ENCODE results near the gene GUSB. TPM values are rescaled to one million over a fixed set of nuclear protein-coding genes. Genes with fewer than 3 reads are reported as not detected.
A peak's percentile ranks its signal among the peaks of the same experiment; 100 is the strongest.

GUSB gene
- total RNA-seq, 6 donors from 2014 or later, result 47.7 to 91.4 (median 66.8) TPM

DNA sequence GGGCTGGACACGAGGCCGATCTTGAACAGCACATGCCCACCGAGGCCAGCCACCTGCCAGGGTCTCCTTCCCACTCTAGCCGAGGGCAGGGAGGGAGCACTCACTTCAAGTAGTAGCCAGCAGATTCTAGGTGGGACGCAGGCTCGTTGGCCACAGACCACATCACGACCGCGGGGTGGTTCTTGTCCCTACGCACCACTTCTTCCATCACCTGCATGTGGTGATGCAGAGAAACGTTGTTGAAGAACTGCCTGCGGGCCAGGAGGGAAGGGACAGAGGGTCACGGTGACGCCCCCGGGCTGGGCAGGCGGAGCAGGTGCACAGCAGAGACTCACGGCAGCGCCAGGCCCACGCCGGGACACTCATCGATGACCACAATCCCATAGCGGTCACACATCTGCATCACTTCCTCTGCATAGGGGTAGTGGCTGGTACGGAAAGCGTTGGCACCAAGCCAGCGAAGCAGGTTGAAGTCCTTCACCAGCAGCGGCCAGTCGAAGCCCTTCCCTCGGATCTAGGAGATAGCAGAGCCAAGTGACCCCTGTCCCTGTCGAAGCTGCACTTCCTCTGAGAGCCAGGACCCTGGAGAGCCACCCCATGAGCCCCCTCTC lies 7.7 kb downstream of the GUSB start:
- ATAC-seq (ENCODE audit: low FRiP score in 2 of 2), result no peak
- Histone ChIP-seq H3K27me3 (no peaks in the 10 kb centered on the region), H3K4me3 (no peak overlapping the region), H3K4me1 (peaks cover 0 to under 1% (median 0%) of the 10 kb centered on the region in 4 donors), H3K36me3 (peaks cover 26 to 98% (median 77%) of the 10 kb centered on the region in 4 donors), H3K27ac (no peak overlapping the region), H3K9me3 (no peaks in the 10 kb centered on the region)
- 89 to 92% methylated on average over 11 to 28 of the region's 29 CpGs for WGBS, 2 donors
- TF ChIP-seq CTCF (IDR thresholded peaks at IDR 0.05) (no peak), POLR2A (IDR thresholded peaks at IDR 0.05) (no peak), EP300 (IDR thresholded peaks at IDR 0.05) (no peak), POLR2AphosphoS5 (IDR thresholded peaks at IDR 0.05) (no peak)
- peak in 1 of 2 donors; percentile 75 for DNase-seq

DNA sequence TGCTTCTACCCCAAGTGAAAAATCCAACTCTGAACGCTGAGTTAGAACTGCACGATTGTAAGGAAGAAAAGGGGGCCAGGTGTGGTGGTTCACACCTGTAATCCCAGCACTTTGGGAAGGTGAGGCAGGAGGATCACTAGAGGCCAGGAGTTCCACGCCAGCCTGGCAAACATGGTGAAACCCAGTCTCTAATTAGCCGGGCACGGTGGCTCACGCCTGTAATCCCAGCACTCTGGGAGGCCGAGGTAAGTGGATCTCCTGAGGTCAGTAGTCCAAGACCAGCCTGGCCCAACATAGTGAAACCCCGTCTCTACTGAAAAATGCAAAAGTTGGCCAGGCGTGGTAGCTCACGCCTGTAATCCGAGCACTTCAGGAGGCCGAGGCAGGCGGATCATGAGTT lies 9.0 kb downstream of the GUSB start:
- H3K4me3 ChIP-seq, result no peak overlapping the region
- H3K4me1 ChIP-seq, result no peaks in the 10 kb centered on the region
- peaks cover 32 to 99% (median 84%) of the 10 kb centered on the region in 4 donors for H3K36me3 ChIP-seq
- no peaks in the 10 kb centered on the region for H3K9me3 ChIP-seq
- no peaks in the 10 kb centered on the region for H3K27me3 ChIP-seq
- 95 to 98% methylated on average over 10 to 13 of the region's 13 CpGs for WGBS, 2 donors
- TF ChIP-seq POLR2A (IDR thresholded peaks at IDR 0.05) (no peak), CTCF (IDR thresholded peaks at IDR 0.05) (no peak), EP300 (IDR thresholded peaks at IDR 0.05) (no peak), POLR2AphosphoS5 (IDR thresholded peaks at IDR 0.05) (no peak)
- H3K27ac ChIP-seq, result no peak overlapping the region
- DNase-seq (no peak), ATAC-seq (ENCODE audit: low FRiP score in 2 of 2) (no peak)

DNA sequence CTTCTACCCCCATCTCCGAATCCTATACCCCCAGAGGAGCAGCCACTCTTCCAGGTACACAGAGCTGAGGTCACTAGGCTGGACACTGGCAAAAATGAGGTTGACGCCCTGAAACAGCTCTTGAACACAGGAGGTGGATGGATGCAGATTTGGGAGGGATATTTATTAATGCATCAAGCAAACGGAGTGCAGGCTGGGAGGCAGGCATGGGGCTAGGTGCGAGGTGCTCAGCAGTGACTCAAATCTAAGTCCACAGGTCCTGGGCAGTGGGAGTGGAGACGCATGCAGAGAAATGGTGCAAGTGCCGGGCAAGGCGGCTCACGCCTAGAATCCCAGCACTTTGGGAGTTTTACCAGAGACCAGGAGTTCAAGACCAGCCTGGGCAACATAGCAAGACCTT lies 11.0 kb downstream of the GUSB start:
- TF ChIP-seq CTCF (IDR thresholded peaks at IDR 0.05), result no peak
- TF ChIP-seq EP300 (IDR thresholded peaks at IDR 0.05), result no peak
- no peak for TF ChIP-seq POLR2AphosphoS5 (IDR thresholded peaks at IDR 0.05)
- TF ChIP-seq POLR2A (IDR thresholded peaks at IDR 0.05), result no peak
- Histone ChIP-seq H3K4me1 (no peaks in the 10 kb centered on the region), H3K27ac (no peak overlapping the region), H3K36me3 (peaks cover 39 to 100% (median 94%) of the 10 kb centered on the region in 4 donors), H3K4me3 (no peak overlapping the region), H3K9me3 (no peaks in the 10 kb centered on the region), H3K27me3 (no peaks in the 10 kb centered on the region)
- WGBS, 2 donors, result 94 to 97% methylated on average over 8 of the region's 8 CpGs
- ATAC-seq (ENCODE audit: low FRiP score in 2 of 2) (no peak), DNase-seq (no peak)

GRCh38 chr7:65968256-65969185 lies 13.5 kb downstream of the GUSB start:
- TF ChIP-seq CTCF (IDR thresholded peaks at IDR 0.05), result no peak
- no peak for TF ChIP-seq POLR2A (IDR thresholded peaks at IDR 0.05)
- no peak for TF ChIP-seq POLR2AphosphoS5 (IDR thresholded peaks at IDR 0.05)
- no peak for TF ChIP-seq EP300 (IDR thresholded peaks at IDR 0.05)
- H3K36me3 ChIP-seq, result peaks cover 29 to 100% (median 89%) of the 10 kb centered on the region in 4 donors
- H3K27ac ChIP-seq, result no peak overlapping the region
- no peak overlapping the region for H3K4me3 ChIP-seq
- WGBS, 2 donors, result 94 to 97% methylated on average over 26 of the region's 26 CpGs
- ATAC-seq (ENCODE audit: low FRiP score in 2 of 2), result no peak
- peak in 1 of 2 donors; percentile 12 for DNase-seq
- no peaks in the 10 kb centered on the region for H3K27me3 ChIP-seq
- no peaks in the 10 kb centered on the region for H3K9me3 ChIP-seq
- no peaks in the 10 kb centered on the region for H3K4me1 ChIP-seq

Data from upper lobe of left lung (tissue), 6 donors.